Epithelial cell of prostate (primary cell): Measurements from ENCODE around the gene FAH.

Source experiments
- DNase-seq: peaks from one replicate; pipeline ENCODE4 v3.0.0-alpha.2; 2011; ENCODE audit warnings: low read depth, low spot score
- H3K27ac ChIP-seq: fragments of 450-650 bp; 2 replicates; pipeline ENCODE4 v1.5.1; 2017; ENCODE audit warnings: mild to moderate bottlenecking

Gene FAH

DNA sequence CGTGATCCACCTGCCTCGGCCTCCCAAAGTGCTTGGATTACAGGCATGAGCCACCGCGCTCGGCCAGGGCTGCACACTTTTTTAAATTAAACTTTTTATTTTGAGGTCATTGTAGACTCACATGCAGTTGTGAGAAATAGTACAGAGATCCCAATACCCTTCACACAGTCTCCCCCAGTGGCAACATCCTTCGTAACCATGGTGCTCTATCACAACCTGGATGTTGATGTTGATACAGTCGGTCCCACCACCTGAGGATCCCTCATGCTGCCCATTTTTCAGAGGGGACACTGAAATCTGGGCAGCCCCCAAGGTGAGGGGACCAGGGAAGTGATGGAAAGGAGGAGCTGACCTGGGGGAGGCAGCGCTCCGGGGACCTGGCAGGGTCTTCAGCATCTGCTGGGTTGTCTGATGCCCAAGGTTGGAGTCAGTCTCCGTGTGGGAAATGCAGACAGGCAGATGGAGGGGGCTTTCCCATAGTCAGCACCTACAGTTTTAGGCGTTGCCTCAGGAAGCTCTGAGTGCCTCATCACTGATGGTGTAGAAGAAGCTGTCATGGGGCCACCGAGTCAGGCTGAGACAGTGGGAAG, 17.1 kb downstream of the FAH start:
- no peak for DNase-seq
- no peak overlapping the region for H3K27ac ChIP-seq

DNA sequence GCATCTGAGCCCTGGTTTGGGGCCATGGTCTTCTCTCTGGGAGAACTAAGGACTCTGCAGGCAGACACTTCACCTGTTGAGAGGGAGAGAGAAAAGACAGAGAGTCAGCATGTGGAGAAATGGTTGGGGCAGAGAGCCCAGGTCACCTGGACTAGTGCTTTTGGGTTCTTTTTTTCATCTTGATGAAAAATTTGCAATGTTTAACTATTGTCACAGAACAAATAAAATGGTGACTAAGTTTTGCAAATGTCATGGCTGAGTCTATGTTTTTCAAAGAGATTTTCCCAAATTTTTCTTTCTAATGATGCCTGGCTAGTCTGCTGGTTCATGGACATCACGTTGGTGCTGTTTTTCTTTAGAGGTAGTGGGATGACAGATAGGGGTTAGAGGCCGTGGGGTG, 17.8 kb downstream of the FAH start:
- no peak for DNase-seq
- no peak overlapping the region for H3K27ac ChIP-seq

- H3K27ac ChIP-seq, result no peak overlapping the region
- no peak for DNase-seq
Observed at GRCh38 chr15:80171787-80172186, 19.0 kb downstream of the FAH start.

- DNase-seq, result no peak
Observed at GRCh38 chr15:80172401-80172800, 19.6 kb downstream of the FAH start.

DNA sequence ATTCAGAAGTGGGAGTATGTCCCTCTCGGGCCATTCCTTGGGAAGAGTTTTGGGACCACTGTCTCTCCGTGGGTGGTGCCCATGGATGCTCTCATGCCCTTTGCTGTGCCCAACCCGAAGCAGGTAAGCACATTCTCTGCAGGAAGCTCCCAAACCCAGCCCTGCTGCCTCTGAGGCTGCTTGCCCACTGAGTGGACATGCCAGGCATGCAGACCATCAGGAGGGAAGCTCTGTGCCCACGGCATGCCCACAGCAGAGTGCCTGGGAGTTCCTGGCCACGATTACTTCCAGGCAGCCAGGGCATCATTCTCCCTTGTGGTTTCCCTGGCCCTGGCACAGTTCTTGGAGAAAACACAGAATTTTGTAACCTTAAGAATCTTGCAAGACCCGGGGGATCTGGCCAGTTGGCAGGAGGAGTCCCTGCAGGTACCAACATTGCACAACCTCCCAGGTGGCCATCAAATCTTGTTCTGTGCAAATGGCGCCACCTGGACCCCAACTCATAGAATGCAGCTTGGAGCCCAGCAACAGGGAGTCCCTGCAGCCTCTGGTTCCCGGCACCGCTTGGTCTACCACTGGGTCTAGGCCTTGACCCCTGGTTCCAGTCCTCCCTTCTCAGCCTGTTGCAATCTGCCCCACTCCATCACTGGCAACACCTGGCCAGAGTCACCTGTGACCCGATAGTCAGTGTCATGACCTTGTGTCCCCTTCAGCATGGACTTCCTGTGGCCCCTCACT, 20.4 kb downstream of the FAH start:
- no peak overlapping the region for H3K27ac ChIP-seq
- no peak for DNase-seq

More at GRCh38 chr15:80172401-80172800, 19.6 kb downstream of the FAH start:
- no peak overlapping the region for H3K27ac ChIP-seq

GRCh38 chr15:80174017-80174746, 21.4 kb downstream of the FAH start:
- H3K27ac ChIP-seq, result no peak overlapping the region
- no peak for DNase-seq

- H3K27ac ChIP-seq, result no peak overlapping the region
- no peak for DNase-seq
Observed at GRCh38 chr15:80175436-80175835, 22.6 kb downstream of the FAH start.

DNA sequence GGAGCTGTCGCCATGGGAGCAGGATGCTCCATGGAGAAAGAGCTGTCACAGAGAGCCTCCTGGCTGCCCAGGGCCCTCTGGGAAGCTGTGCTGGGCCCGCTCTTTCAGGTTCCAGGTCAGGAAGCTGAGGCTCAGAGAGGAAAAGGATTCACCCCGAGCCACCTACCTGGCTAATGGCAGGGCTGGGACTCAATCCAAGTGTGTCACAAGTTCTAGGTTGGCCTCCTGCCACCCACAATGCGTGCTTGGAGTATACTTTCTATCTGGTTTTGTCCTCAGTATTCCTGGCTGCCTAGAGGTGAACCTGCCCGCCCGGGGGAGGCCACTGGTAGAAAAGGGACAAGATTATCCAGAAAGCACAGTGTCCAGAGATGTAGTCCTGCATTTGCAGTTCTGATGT, 23.6 kb downstream of the FAH start:
- DNase-seq, result no peak
- no peak overlapping the region for H3K27ac ChIP-seq

GRCh38 chr15:80177156-80177555, 24.4 kb downstream of the FAH start:
- H3K27ac ChIP-seq, result no peak overlapping the region
- no peak for DNase-seq

GRCh38 chr15:80179025-80179759, 26.4 kb downstream of the FAH start:
- DNase-seq, result peak; percentile 83
- H3K27ac ChIP-seq, result peak overlapping the region; percentile 34

GRCh38 chr15:80179935-80180334, 27.1 kb downstream of the FAH start:
- DNase-seq, result no peak
- H3K27ac ChIP-seq, result no peak overlapping the region

DNA sequence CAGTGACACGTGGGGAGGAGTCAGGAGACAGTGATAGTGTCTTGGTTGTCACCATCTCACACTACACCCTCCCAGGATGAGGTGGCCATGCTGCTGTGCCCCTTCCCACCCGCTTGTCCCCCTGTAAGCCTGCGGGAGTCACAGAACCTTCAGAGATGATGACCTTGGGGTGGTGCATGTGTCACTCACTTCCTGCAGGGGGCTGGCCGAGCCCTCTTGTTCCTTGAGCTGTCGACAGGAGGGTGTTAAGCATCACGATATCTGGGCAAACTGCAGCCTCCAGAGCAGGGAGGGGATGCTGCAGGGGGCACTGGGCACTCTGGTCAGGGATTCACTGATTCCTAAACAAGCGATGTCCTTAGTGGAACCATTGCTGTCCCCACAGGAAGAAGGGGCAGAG, 27.7 kb downstream of the FAH start:
- DNase-seq, result no peak
- no peak overlapping the region for H3K27ac ChIP-seq

DNA sequence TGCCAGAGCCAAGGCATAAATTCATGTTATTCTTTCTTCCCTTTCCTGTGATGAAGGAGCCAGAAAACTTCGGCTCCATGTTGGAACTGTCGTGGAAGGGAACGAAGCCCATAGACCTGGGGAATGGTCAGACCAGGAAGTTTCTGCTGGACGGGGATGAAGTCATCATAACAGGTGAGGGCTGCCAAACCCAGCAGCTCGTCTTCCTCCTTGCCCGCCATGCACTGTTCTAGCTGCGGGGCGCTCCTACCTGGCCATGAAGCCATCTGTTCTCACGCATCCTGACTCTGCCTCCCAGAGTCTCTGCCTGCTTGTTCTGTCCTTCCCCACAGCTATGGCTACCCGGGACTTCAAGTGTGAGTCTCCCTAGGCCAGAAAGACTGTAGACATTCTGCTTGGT, 28.2 kb downstream of the FAH start:
- no peak overlapping the region for H3K27ac ChIP-seq
- no peak for DNase-seq

DNA sequence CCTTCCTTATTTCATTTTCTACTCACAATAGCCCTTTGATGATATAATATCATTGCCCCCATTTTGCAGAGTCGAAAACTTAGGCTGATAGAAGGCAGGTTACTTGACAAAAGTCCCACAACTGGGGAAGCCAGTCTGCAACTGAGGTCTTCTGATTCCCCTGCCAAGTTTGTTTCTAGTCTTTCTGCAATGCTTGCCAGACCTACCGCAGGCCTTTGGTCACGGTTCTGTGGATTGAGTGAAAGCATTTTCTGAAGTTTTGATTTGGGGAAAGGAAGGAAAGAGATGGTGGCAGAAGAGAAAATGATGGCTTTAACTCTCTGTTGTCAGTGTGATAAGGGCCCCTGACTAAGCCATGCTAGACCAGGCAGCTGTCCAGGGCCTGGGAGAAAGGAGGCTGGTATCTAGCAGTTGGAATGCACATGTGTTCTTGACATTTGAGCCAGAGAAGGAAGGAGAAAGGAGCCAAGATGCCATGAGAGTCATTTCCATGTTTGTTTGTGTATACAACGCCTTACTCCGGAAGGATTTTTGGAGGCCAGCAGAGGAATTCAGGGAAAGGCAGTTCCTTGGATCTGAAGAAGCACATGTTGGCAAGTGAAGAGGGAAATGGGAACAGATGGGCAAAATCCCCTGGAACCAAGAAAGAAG, 29.9 kb downstream of the FAH start:
- DNase-seq, result no peak
- H3K27ac ChIP-seq, result no peak overlapping the region

- DNase-seq, result no peak
- no peak overlapping the region for H3K27ac ChIP-seq
Observed at GRCh38 chr15:80183306-80183705, 30.5 kb downstream of the FAH start.

DNA sequence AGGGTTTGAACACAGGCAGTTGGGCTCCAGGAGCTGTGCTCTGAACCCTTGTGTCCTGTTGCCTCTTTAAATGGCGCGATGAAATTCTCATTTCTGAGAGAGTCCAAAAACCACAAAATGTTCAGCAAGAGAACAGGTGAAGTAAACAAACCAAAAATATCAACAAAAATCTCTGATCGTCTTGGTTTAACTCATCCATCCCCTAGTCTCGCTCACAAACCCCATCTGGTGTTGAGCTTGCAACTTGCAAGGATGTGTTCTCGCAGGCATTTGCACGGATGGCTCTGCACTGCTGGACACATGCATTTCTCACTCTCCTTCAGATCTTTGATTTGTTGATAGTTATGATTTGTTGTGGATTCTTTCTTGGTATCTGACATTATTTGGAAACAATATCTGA, 31.1 kb downstream of the FAH start:
- DNase-seq, result no peak
- no peak overlapping the region for H3K27ac ChIP-seq

DNA sequence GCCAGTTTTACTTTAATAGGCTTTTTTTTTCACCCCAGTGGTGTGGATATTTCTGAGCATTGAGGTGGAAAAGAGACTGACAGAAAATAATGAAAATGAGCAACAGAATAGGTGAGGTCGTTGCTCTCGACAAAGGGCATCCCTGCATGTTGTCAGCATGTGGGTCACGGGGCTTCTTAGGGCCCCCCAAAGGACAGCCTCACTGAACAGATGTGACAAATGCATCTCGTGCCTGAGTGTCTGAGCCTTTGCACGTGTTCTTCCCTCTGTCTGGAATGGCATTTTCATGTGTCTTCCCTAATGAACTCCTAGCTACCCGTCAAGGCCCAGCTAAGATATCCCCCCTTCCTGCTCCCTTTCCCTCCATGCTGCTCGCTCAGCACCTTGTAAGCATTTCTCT, 31.8 kb downstream of the FAH start:
- DNase-seq, result no peak
- H3K27ac ChIP-seq, result no peak overlapping the region

DNA sequence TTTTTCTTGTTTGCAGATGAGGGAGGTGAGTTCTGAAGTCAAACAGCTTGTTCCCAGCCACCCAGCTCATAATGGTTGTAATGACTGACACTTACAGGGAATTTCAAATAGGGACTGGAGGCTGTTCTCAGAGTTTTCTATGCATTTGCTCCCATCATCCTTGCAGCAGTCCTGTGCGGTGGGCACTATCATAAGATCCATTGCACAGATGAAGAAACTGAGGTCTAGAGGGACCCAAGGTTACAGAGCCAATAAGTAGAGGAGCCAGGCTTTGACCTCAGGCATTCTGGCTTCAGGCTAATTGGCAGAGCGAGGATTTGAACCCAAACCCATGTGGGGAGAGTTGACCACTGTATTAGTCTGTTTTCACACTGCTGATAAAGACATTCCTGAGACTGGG, 32.4 kb downstream of the FAH start:
- DNase-seq, result no peak
- no peak overlapping the region for H3K27ac ChIP-seq

DNA sequence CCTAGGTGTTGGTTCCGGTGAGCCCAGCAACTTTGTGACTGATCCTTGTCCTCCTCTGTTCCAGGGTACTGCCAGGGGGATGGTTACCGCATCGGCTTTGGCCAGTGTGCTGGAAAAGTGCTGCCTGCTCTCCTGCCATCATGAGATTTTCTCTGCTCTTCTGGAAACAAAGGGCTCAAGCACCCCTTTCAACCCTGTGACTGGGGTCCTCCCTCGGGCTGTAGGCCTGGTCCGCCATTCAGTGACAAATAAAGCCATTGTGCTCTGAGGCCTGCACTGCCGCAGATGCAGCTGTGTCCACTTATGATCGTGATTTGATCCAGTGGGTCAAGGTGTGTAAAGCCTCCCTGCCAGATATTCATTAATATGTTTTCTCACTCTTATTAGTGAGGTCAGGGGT, 33.3 kb downstream of the FAH start:
- no peak overlapping the region for H3K27ac ChIP-seq
- no peak for DNase-seq

- H3K27ac ChIP-seq, result no peak overlapping the region
- DNase-seq, result no peak
Observed at GRCh38 chr15:80186597-80186996, 33.8 kb downstream of the FAH start.
